Body of pancreas (tissue), 4 donors: ENCODE results near the gene CNOT6.

Source experiments
- CTCF ChIP-seq, 7 experiments: fragments of 450-650 bp in 4 of 7; fragments of 200-600 bp in 3 of 7; sonication (generic) in 3 of 7; IDR thresholded peaks; one replicate each; pipeline ENCODE4 v1.5.1; 2016 to 2019; ENCODE audit warnings: antibody characterized with exemption in 7 of 7
- POLR2A ChIP-seq, 3 donors: fragments of 450-650 bp; IDR thresholded peaks; one replicate each; pipeline ENCODE4 v1.6.1; 2016; ENCODE audit warnings: antibody characterized with exemption in 3 of 3, mild to moderate bottlenecking in 2 of 3

- no peak for TF ChIP-seq CTCF (IDR thresholded peaks at IDR 0.05)
- TF ChIP-seq POLR2A (IDR thresholded peaks at IDR 0.05): no peak
Observed at GRCh38 chr5:180472269-180472668, 21.9 kb upstream of the CNOT6 start.
